Vagina (tissue), 2 donors: Measurements from ENCODE around the gene PNLIPRP2. TPM values are rescaled to one million over a fixed set of nuclear protein-coding genes. Genes with fewer than 3 reads are reported as not detected.

ENCODE experiments used
- DNase-seq, 2 donors: peaks; one replicate each; pipeline ENCODE4 v3.0.0-alpha.2; 2017; ENCODE audit errors: extremely low spot score in 2 of 2
- H3K27ac ChIP-seq: fragments of 200-600 bp; sonication (generic); one replicate; pipeline ENCODE4 v1.5.1; 2019
- H3K27me3 ChIP-seq: fragments of 200-600 bp; sonication (generic); one replicate; pipeline ENCODE4 v1.5.1; 2019
- H3K36me3 ChIP-seq, 2 donors: fragments of 200-600 bp; sonication (generic); one replicate each; pipeline ENCODE4 v1.5.1; 2017 to 2019
- H3K4me1 ChIP-seq: fragments of 200-600 bp; sonication (generic); one replicate; pipeline ENCODE4 v1.5.1; 2019
- H3K4me3 ChIP-seq, 2 donors: fragments of 200-600 bp; sonication (generic); 1 replicate in 1 of 2; 2 replicates in 1 of 2; pipeline ENCODE4 v1.5.1; 2016 to 2019
- H3K9me3 ChIP-seq: fragments of 200-600 bp; sonication (generic); one replicate; pipeline ENCODE4 v1.5.1; 2019
- POLR2A ChIP-seq, 2 donors: fragments of 450-650 bp; IDR thresholded peaks; one replicate each; pipeline ENCODE4 v1.6.1; 2017; ENCODE audit warnings: antibody characterized with exemption in 2 of 2, mild to moderate bottlenecking in 2 of 2, moderate library complexity in 2 of 2
- POLR2AphosphoS5 ChIP-seq, 2 donors: sonication (generic); formaldehyde crosslinking; IDR thresholded peaks; one replicate each; pipeline ENCODE4 v1.9.0; 2017; ENCODE audit warnings: antibody characterized with exemption in 2 of 2, mild to moderate bottlenecking in 2 of 2, low read depth in 1 of 2; ENCODE audit not compliant: insufficient read depth in 1 of 2
- intact Hi-C: fragments of 100-400 bp; cut with DNase I; formaldehyde crosslinking; loops from one replicate; pipeline ENCODE4 v1.15.1; 2023
- total RNA-seq: library from RNA; depleted of rRNA; stranded (reverse); fragments of >200 nt; gene quantifications from one replicate; pipeline ENCODE4 v1.2.3, GENCODE V29; 2016
- TF ChIP-seq, protein P1 (sequence below), 3 experiments: fragments of 450-650 bp in 2 of 3; fragments of 200-600 bp in 1 of 3; sonication (generic) in 1 of 3; IDR thresholded peaks; one replicate each; pipeline ENCODE4 v1.5.1; 2017 to 2019; ENCODE audit warnings: antibody characterized with exemption in 3 of 3, mild to moderate bottlenecking in 2 of 3, moderate library complexity in 2 of 3

Gene PNLIPRP2
- total RNA-seq, 1 donor from 2014 or later = not detected

DNA sequence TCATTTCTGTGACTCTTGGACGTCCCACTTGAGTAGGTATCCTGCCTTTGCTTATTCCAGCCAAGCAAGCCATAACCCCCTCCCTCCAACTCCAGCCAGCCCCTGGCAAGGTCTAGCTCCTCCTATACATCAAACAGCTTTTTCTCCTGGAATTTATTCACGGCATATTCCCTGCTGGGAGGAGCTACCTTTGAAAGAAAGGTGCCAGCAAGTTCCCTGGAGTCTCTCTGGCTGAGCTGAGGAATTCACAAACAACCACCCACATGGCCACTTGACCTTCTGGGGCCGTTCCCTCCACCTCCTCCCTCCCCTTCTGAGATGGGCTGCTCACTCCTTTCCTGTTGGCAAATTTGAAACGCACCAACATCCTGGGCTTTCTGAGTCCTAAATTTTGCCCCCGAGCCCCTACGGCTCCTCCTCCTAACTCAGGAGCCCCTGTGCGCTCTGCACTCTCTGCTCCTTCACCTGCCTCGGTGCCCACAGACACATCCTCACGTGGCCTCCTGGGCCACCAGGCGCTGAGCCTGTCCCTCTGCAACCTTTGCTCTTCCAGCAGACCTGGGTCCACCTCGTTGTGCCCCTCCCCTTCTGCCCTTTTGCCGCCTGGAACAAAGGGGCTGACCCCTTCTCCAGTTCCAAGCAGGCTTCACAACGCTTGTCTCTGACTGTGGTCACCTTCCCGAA lies 73.6 kb downstream of the PNLIPRP2 start:
- Histone ChIP-seq H3K27ac (no peak overlapping the region), H3K27me3 (no peaks in the 10 kb centered on the region), H3K9me3 (no peaks in the 10 kb centered on the region), H3K4me3 (no peak overlapping the region), H3K36me3 (no peaks in the 10 kb centered on the region), H3K4me1 (peaks cover 3% of the 10 kb centered on the region)
- TF ChIP-seq, protein P1, sequence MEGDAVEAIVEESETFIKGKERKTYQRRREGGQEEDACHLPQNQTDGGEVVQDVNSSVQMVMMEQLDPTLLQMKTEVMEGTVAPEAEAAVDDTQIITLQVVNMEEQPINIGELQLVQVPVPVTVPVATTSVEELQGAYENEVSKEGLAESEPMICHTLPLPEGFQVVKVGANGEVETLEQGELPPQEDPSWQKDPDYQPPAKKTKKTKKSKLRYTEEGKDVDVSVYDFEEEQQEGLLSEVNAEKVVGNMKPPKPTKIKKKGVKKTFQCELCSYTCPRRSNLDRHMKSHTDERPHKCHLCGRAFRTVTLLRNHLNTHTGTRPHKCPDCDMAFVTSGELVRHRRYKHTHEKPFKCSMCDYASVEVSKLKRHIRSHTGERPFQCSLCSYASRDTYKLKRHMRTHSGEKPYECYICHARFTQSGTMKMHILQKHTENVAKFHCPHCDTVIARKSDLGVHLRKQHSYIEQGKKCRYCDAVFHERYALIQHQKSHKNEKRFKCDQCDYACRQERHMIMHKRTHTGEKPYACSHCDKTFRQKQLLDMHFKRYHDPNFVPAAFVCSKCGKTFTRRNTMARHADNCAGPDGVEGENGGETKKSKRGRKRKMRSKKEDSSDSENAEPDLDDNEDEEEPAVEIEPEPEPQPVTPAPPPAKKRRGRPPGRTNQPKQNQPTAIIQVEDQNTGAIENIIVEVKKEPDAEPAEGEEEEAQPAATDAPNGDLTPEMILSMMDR (IDR thresholded peaks at IDR 0.05) = no peak
- TF ChIP-seq POLR2A (IDR thresholded peaks at IDR 0.05) (no peak), POLR2AphosphoS5 (IDR thresholded peaks at IDR 0.05; ENCODE audit: insufficient read depth in 1 of 2, low read depth in 1 of 2) (no peak)
- DNase-seq = no peak
- intact Hi-C loops = no loop called here

Other genes starting within 250 kb of the PNLIPRP2 start
- 2.2 TPM for gene PNLIPRP3, start 193.1 kb upstream of the PNLIPRP2 start, total RNA-seq
- not detected for gene PNLIP, start 75.0 kb upstream of the PNLIPRP2 start, total RNA-seq
- not detected for gene PNLIPRP1, start 30.0 kb upstream of the PNLIPRP2 start, total RNA-seq
- 28.7 TPM for gene HSPA12A, start 121.6 kb downstream of the PNLIPRP2 start, total RNA-seq
- gene ENO4, start 228.5 kb downstream of the PNLIPRP2 start, total RNA-seq = not detected